HepG2 (cell line): ENCODE data around the gene EPHX1. TPM values are rescaled to one million over a fixed set of nuclear protein-coding genes. Genes with fewer than 3 reads are reported as not detected.
"Not testable (repeated sequence)": the region's sequence is repeated elsewhere in the genome, so short reads cannot be mapped to it uniquely, and the experiment has no call there.

Source experiments
- ATAC-seq: fragments of 200-7000 bp; cut with Tn5 transposase; 3 replicates; pipeline ENCODE4 v1.9.1; 2020; ENCODE audit warnings: mild to moderate bottlenecking, moderate library complexity
- BruUV-seq: library from RNA; stranded (reverse); fragments of 400-500 nt; replicated peaks from 2 replicates; lab custom pipeline; 2021; lab: Mats Ljungman, UMichigan
- CTCF ChIA-PET: fragments of 300-600 bp; formaldehyde crosslinking; extraction: SDS; loops from one replicate; lab custom pipeline; 2021; ENCODE audit warnings: low total read pairs, inconsistent platforms, low intra/inter-chr PET ratio; lab: Yijun Ruan, JAX
- POLR2A ChIA-PET: fragments of 350-600 bp; sonication (Branson Sonifier 250); formaldehyde crosslinking; loops from one replicate; lab custom pipeline; 2020; ENCODE audit warnings: antibody characterized with exemption, inconsistent platforms; lab: Yijun Ruan, JAX
- DNase-seq: peaks from one replicate; pipeline ENCODE4 v3.0.0-alpha.2; 2015; ENCODE audit warnings: low spot score
- FAIRE-seq: peaks from 3 replicates; lab custom pipeline; 2011; peaks lifted over from hg19 to GRCh38; lab: Jason Lieb, UNC
- H2AFZ ChIP-seq: one replicate; pipeline ENCODE4 v1.6.1; 2011; ENCODE audit warnings: low read length, inconsistent platforms
- H3K27ac ChIP-seq: fragments of 300-600 bp; 3 replicates; pipeline ENCODE4 v1.8.0; 2011; ENCODE audit warnings: mixed run types, mild to moderate bottlenecking, mixed read lengths, low read length, inconsistent platforms; ENCODE audit not compliant: insufficient read depth; ENCODE audit errors: extremely low read length
- H3K27me3 ChIP-seq, 2 experiments: fragments of 200-600 bp in 1 of 2; 2 replicates in 1 of 2; 3 replicates in 1 of 2; pipeline versions ENCODE4 v1.6.0 to v1.8.0; 2011; ENCODE audit warnings: low read length in 2 of 2, mild to moderate bottlenecking in 2 of 2, moderate library complexity in 2 of 2, inconsistent platforms in 1 of 2; ENCODE audit not compliant: insufficient read depth in 2 of 2, control insufficient read depth in 1 of 2
- H3K36me3 ChIP-seq, 2 experiments: fragments of 200-600 bp in 1 of 2; replicated peaks in 1 of 2; 2 replicates in 1 of 2; 3 replicates in 1 of 2; pipeline versions ENCODE4 v1.5.1 to v1.8.0; 2011; ENCODE audit warnings: low read length in 2 of 2, inconsistent platforms in 1 of 2; ENCODE audit not compliant: insufficient read depth in 2 of 2, control insufficient read depth in 1 of 2
- H3K4me1 ChIP-seq: 2 replicates; pipeline ENCODE4 v1.5.1; 2012; ENCODE audit warnings: low read length, inconsistent platforms; ENCODE audit not compliant: insufficient read depth
- H3K4me2 ChIP-seq: 2 replicates; pipeline ENCODE4 v1.6.0; 2011; ENCODE audit warnings: low read depth, low read length, inconsistent platforms
- H3K4me3 ChIP-seq, 3 experiments: fragments of 200-600 bp in 1 of 3; sonication (generic), shearing (Covaris generic) in 1 of 3; replicated peaks in 1 of 3; 2 replicates each; pipeline ENCODE4 v1.5.1; 2011 to 2016; ENCODE audit warnings: low read length in 3 of 3, inconsistent platforms in 2 of 3, low read depth in 2 of 3, mild to moderate bottlenecking in 2 of 3, control low read depth in 1 of 3, mixed read lengths in 1 of 3; ENCODE audit not compliant: insufficient read depth in 1 of 3
- H3K79me2 ChIP-seq: one replicate; pipeline ENCODE4 v1.6.1; 2011; ENCODE audit warnings: low read length, inconsistent platforms; ENCODE audit not compliant: insufficient read depth
- H3K9ac ChIP-seq: 2 replicates; pipeline ENCODE4 v1.6.0; 2011; ENCODE audit warnings: mild to moderate bottlenecking, low read depth, low read length, inconsistent platforms; ENCODE audit not compliant: insufficient read depth
- H3K9me3 ChIP-seq: 2 replicates; pipeline ENCODE4 v1.5.1; 2012; ENCODE audit warnings: mild to moderate bottlenecking, low read length
- H4K20me1 ChIP-seq: 2 replicates; pipeline ENCODE4 v1.6.0; 2011; ENCODE audit warnings: inconsistent platforms, mild to moderate bottlenecking, low read length, moderate library complexity; ENCODE audit not compliant: insufficient read depth
- HNRNPUL1 ChIP-seq: fragments of 200-400 bp; formaldehyde crosslinking; IDR thresholded peaks from 2 replicates; pipeline ENCODE4 v1.6.1; 2017; ENCODE audit warnings: low read depth, mild to moderate bottlenecking, low read length, moderate library complexity
- ZNF121 ChIP-seq: sonication (generic); formaldehyde crosslinking; IDR thresholded peaks from 2 replicates; pipeline ENCODE4 v1.5.0; 2020; ENCODE audit warnings: mild to moderate bottlenecking, missing genetic modification reagents
- ZNF460 ChIP-seq: sonication (generic); formaldehyde crosslinking; IDR thresholded peaks from 2 replicates; pipeline ENCODE4 v1.5.1; 2020; ENCODE audit warnings: missing genetic modification reagents, mild to moderate bottlenecking, borderline replicate concordance
- WGBS: methylation state at CpG from one replicate; pipeline ENCODE4 v1.1.6; 2017; ENCODE audit warnings: low lambda C conversion rate; 5-methylcytosine and 5-hydroxymethylcytosine counted together
- in situ Hi-C: cut with HindIII; loops from 2 replicates; pipeline ENCODE4 v1.10.0; 2017; ENCODE audit warnings: low pct_unique_long_range_greater_than_20kb; ENCODE audit not compliant: extremely low pct_ligation_motif_present
- intact Hi-C: fragments of 100-400 bp; cut with micrococcal nuclease; formaldehyde crosslinking; loops from one replicate; pipeline ENCODE4 v1.10.0; 2022; ENCODE audit not compliant: unreplicated experiment
- polyA plus RNA-seq, 8 experiments: library from polyadenylated mRNA; depleted of rRNA in 3 of 8; stranded (reverse) in 7 of 8; unstranded in 1 of 8; fragments of >200 nt; fragmentation: Illumina TruSeq in 4 of 8; extraction: Trizol in 4 of 8; gene quantifications; 2 replicates each; pipeline versions ENCODE4 v1.2.1 to v1.2.3, GENCODE V29; 2011 to 2016; ENCODE audit warnings: low read depth in 4 of 8, missing spikeins in 1 of 8, mixed read lengths in 1 of 8; ENCODE audit not compliant: insufficient read depth in 1 of 8
- total RNA-seq, 5 experiments: library from RNA; depleted of rRNA; stranded (reverse); fragments of >200 nt; fragmentation: Illumina TruSeq; extraction: Trizol; gene quantifications; 2 replicates each; pipeline ENCODE4 v1.2.3, GENCODE V29; 2016; ENCODE audit warnings: low read depth in 1 of 5
- TF ChIP-seq, protein P1 (sequence below): sonication (generic); formaldehyde crosslinking; IDR thresholded peaks from 2 replicates; pipeline ENCODE4 v1.4.0; 2020; ENCODE audit warnings: missing genetic modification reagents

The EPHX1 gene
- total and polyA plus RNA-seq, 2 of the 13 experiments (the other 11 are each of a cell fraction or from before 2014, with no cell fraction given) = 27.7 to 36.5 TPM

DNA sequence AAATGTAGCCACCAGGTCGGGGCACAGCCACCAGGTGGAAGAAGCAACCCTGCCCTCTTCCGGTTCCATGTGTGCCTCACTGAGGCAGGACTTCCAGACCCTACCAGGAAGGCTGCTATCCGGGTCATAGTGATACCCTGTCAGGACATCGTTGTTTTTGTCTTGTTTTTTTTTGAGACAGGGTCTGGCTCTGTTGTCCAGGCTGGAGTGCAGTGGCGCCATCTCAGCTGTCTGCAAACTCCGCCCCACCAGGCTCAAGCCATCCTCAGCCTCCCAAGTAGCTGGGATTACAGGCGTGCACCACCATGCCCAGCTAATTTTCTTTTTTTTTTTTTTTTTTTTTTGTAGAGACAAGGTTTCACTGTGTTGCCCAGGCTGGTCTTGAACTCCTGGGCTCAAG is 5.2 kb downstream of the EPHX1 start:
- H3K36me3 ChIP-seq, H4K20me1 ChIP-seq, FAIRE-seq, H3K4me2 ChIP-seq, DNase-seq, H2AFZ ChIP-seq, intact Hi-C loops, BruUV-seq, POLR2A ChIA-PET, H3K9ac ChIP-seq, H3K9me3 ChIP-seq, in situ Hi-C loops, CTCF ChIA-PET, H3K27ac ChIP-seq, H3K4me3 ChIP-seq, H3K27me3 ChIP-seq, ATAC-seq: not testable (repeated sequence)
- Histone ChIP-seq H3K4me1 (peaks cover 86% of the 10 kb centered on the region), H3K79me2 (peaks cover 53% of the 10 kb centered on the region)
- WGBS = 97% methylated on average over 6 of the region's 7 CpGs
- TF ChIP-seq, protein P1, sequence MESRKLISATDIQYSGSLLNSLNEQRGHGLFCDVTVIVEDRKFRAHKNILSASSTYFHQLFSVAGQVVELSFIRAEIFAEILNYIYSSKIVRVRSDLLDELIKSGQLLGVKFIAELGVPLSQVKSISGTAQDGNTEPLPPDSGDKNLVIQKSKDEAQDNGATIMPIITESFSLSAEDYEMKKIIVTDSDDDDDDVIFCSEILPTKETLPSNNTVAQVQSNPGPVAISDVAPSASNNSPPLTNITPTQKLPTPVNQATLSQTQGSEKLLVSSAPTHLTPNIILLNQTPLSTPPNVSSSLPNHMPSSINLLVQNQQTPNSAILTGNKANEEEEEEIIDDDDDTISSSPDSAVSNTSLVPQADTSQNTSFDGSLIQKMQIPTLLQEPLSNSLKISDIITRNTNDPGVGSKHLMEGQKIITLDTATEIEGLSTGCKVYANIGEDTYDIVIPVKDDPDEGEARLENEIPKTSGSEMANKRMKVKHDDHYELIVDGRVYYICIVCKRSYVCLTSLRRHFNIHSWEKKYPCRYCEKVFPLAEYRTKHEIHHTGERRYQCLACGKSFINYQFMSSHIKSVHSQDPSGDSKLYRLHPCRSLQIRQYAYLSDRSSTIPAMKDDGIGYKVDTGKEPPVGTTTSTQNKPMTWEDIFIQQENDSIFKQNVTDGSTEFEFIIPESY (CRISPR knock-in tag) = peak; percentile 51; the same call in 1 of the 2 replicates
- TF ChIP-seq ZNF121 (CRISPR knock-in tag) = peak; percentile 79
- 0 out of 2 replicates have a peak, but pooled peaks have one; percentile 10 for TF ChIP-seq ZNF460

DNA sequence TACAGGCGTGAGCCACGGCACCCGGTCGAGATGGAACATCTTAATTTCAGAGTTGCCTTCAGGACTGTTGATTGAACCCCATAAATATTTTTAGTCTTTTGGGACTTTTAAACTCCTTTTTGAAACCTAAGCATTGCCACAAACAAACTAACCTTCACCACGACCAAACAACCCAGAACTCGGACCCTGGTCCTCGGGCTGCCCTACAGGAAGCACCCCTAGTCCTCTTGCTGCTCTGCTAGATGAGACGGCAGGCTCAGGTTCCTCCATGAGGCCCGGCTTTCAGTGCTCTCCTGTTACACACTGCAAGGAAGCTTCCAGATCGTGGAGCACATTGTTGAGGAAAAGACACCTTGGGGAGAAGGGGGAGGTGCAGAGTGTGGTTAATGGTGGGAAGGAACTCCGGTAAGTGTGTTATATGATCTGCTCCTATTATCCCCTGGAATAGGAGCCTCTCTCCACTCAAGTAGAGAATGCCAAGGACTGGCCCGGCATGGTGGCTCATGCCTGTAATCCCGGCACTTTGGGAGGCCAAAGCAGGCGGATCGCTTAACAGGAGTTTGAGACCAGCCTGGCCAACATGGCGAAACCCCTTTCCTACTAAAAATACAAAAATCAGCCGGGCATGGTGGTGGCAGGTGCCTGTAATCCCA is 5.7 kb downstream of the EPHX1 start:
- ChIA-PET CTCF (no interaction called here), POLR2A (no interaction called here)
- intact Hi-C loops = no loop called here
- H3K9ac ChIP-seq = no peak overlapping the region
- no peaks in the 10 kb centered on the region for H4K20me1 ChIP-seq
- H3K36me3 ChIP-seq = peaks cover 0 to 1% of the 10 kb centered on the region in 2 experiments; a peak in 2 of 5 replicates
- H3K27ac ChIP-seq = no peak overlapping the region
- peaks cover 53% of the 10 kb centered on the region for H3K79me2 ChIP-seq
- H3K4me2 ChIP-seq = no peak overlapping the region
- no peak overlapping the region for H3K4me3 ChIP-seq
- ATAC-seq = no peak
- 98% methylated on average over 17 of the region's 17 CpGs for WGBS
- H3K9me3 ChIP-seq = no peaks in the 10 kb centered on the region
- no peak overlapping the region for H2AFZ ChIP-seq
- BruUV-seq = no TSS peak
- no peak for TF ChIP-seq HNRNPUL1
- FAIRE-seq = no peak
- peaks cover 91% of the 10 kb centered on the region for H3K4me1 ChIP-seq
- no peak for DNase-seq
- no peaks in the 10 kb centered on the region for H3K27me3 ChIP-seq
- in situ Hi-C loops = no loop called here
